BLaER1 (cell line): Measurements from ENCODE around the gene KCNN4.
"Not testable (repeated sequence)": the region's sequence is repeated elsewhere in the genome, so short reads cannot be mapped to it uniquely, and the experiment has no call there.

ENCODE experiments used
- H3K27ac ChIP-seq: shearing (Covaris generic); formaldehyde crosslinking; 2 replicates; pipeline ENCODE4 v1.8.1; 2022
- H3K27me3 ChIP-seq: shearing (Covaris generic); formaldehyde crosslinking; 2 replicates; pipeline ENCODE4 v1.8.1; 2022
- H3K36me3 ChIP-seq: shearing (Covaris generic); formaldehyde crosslinking; 2 replicates; pipeline ENCODE4 v1.8.1; 2022
- H3K4me1 ChIP-seq: shearing (Covaris generic); formaldehyde crosslinking; 2 replicates; pipeline ENCODE4 v1.8.1; 2022
- H3K4me2 ChIP-seq: shearing (Covaris generic); formaldehyde crosslinking; 2 replicates; pipeline ENCODE4 v1.8.1; 2022
- H3K4me3 ChIP-seq: shearing (Covaris generic); formaldehyde crosslinking; 2 replicates; pipeline ENCODE4 v1.8.1; 2022
- H3K9ac ChIP-seq: shearing (Covaris generic); formaldehyde crosslinking; 2 replicates; pipeline ENCODE4 v1.8.1; 2022
- H3K9me3 ChIP-seq: shearing (Covaris generic); formaldehyde crosslinking; 2 replicates; pipeline ENCODE4 v1.8.1; 2022
- H4K20me1 ChIP-seq: shearing (Covaris generic); formaldehyde crosslinking; 2 replicates; pipeline ENCODE4 v1.8.1; 2022
- Cebpa-rat ChIP-seq: shearing (Covaris generic); IDR thresholded peaks from 2 replicates; pipeline ENCODE4 v1.8.1; 2022

The KCNN4 gene

GRCh38 chr19:43774103-43774939 lies 6.5 kb downstream of the KCNN4 start:
- TF ChIP-seq Cebpa-rat = no peak
- Histone ChIP-seq H3K4me2 (0 out of 2 replicates have a peak overlapping the region, but pooled peaks have one; percentile 48), H3K4me1 (peaks cover 58% of the 10 kb centered on the region), H3K36me3 (peaks cover 64% of the 10 kb centered on the region), H3K4me3 (no peak overlapping the region), H3K27me3 (no peaks in the 10 kb centered on the region), H3K27ac (no peak overlapping the region), H4K20me1 (no peaks in the 10 kb centered on the region), H3K9ac (no peak overlapping the region), H3K9me3 (no peaks in the 10 kb centered on the region)

- no peak overlapping the region for H3K9ac ChIP-seq
- H3K4me1 ChIP-seq = peaks cover 52% of the 10 kb centered on the region
- no peaks in the 10 kb centered on the region for H3K27me3 ChIP-seq
- peaks cover 71% of the 10 kb centered on the region for H3K36me3 ChIP-seq
- no peak overlapping the region for H3K27ac ChIP-seq
- no peak overlapping the region for H3K4me3 ChIP-seq
- peak overlapping the region; percentile 48 for H3K4me2 ChIP-seq
- H4K20me1 ChIP-seq = no peaks in the 10 kb centered on the region
- no peak for TF ChIP-seq Cebpa-rat
- no peaks in the 10 kb centered on the region for H3K9me3 ChIP-seq
Observed at GRCh38 chr19:43773725-43774102, 7.1 kb downstream of the KCNN4 start.

GRCh38 chr19:43769256-43769655 lies 11.5 kb downstream of the KCNN4 start:
- no peak overlapping the region for H3K27ac ChIP-seq
- no peak for TF ChIP-seq Cebpa-rat
- H3K9ac ChIP-seq = no peak overlapping the region
- H3K4me1 ChIP-seq = peaks cover 51% of the 10 kb centered on the region
- H3K9me3 ChIP-seq = no peaks in the 10 kb centered on the region
- H3K27me3 ChIP-seq = no peaks in the 10 kb centered on the region
- no peak overlapping the region for H3K4me2 ChIP-seq
- H4K20me1 ChIP-seq = no peaks in the 10 kb centered on the region
- H3K36me3 ChIP-seq = peaks cover 83% of the 10 kb centered on the region
- H3K4me3 ChIP-seq = no peak overlapping the region

GRCh38 chr19:43768273-43769050 lies 12.3 kb downstream of the KCNN4 start:
- Histone ChIP-seq H3K4me3 (no peak overlapping the region), H3K9ac (no peak overlapping the region), H3K9me3 (no peaks in the 10 kb centered on the region), H3K4me2 (no peak overlapping the region), H3K27me3 (no peaks in the 10 kb centered on the region), H3K36me3 (peaks cover 75% of the 10 kb centered on the region), H3K27ac (no peak overlapping the region), H4K20me1 (no peaks in the 10 kb centered on the region), H3K4me1 (peaks cover 51% of the 10 kb centered on the region)
- TF ChIP-seq Cebpa-rat = no peak

GRCh38 chr19:43767818-43768217 lies 13.0 kb downstream of the KCNN4 start:
- Histone ChIP-seq H4K20me1 (no peaks in the 10 kb centered on the region), H3K27ac (no peak overlapping the region), H3K4me1 (peaks cover 47% of the 10 kb centered on the region), H3K4me3 (no peak overlapping the region), H3K9ac (no peak overlapping the region), H3K36me3 (peaks cover 69% of the 10 kb centered on the region), H3K9me3 (no peaks in the 10 kb centered on the region), H3K4me2 (no peak overlapping the region), H3K27me3 (no peaks in the 10 kb centered on the region)
- no peak for TF ChIP-seq Cebpa-rat

- no peak for TF ChIP-seq Cebpa-rat
- no peak overlapping the region for H3K4me3 ChIP-seq
- peaks cover 64% of the 10 kb centered on the region for H3K36me3 ChIP-seq
- H3K9ac ChIP-seq = no peak overlapping the region
- H3K4me2 ChIP-seq = 0 out of 2 replicates have a peak overlapping the region, but pooled peaks have one; percentile 78
- H3K27ac ChIP-seq = peak overlapping the region; percentile 62; the same call in 1 of the 2 replicates
- no peaks in the 10 kb centered on the region for H3K27me3 ChIP-seq
- H3K4me1 ChIP-seq = peaks cover 44% of the 10 kb centered on the region
- H4K20me1 ChIP-seq = no peaks in the 10 kb centered on the region
- H3K9me3 ChIP-seq = no peaks in the 10 kb centered on the region
Observed at GRCh38 chr19:43767316-43767715, 13.5 kb downstream of the KCNN4 start.

GRCh38 chr19:43766755-43767043 lies 14.1 kb downstream of the KCNN4 start:
- TF ChIP-seq Cebpa-rat = no peak
- H3K4me1 ChIP-seq = peaks cover 44% of the 10 kb centered on the region
- H3K4me2 ChIP-seq = peak overlapping the region; percentile 78
- H3K4me3 ChIP-seq = no peak overlapping the region
- peaks cover 57% of the 10 kb centered on the region for H3K36me3 ChIP-seq
- peak overlapping the region; percentile 62; the same call in 1 of the 2 replicates for H3K27ac ChIP-seq
- no peaks in the 10 kb centered on the region for H3K9me3 ChIP-seq
- H3K9ac ChIP-seq = no peak overlapping the region
- no peaks in the 10 kb centered on the region for H4K20me1 ChIP-seq
- no peaks in the 10 kb centered on the region for H3K27me3 ChIP-seq

- Histone ChIP-seq H4K20me1 (no peaks in the 10 kb centered on the region), H3K4me2 (peak overlapping the region; percentile 78), H3K36me3 (peaks cover 43% of the 10 kb centered on the region), H3K27ac (peak overlapping the region; percentile 62), H3K27me3 (no peaks in the 10 kb centered on the region), H3K4me1 (peaks cover 44% of the 10 kb centered on the region), H3K4me3 (0 out of 2 replicates have a peak overlapping the region, but pooled peaks have one; percentile 4), H3K9ac (peak overlapping the region; percentile 49), H3K9me3 (no peaks in the 10 kb centered on the region)
- no peak for TF ChIP-seq Cebpa-rat
Observed at GRCh38 chr19:43765109-43765876, 15.5 kb downstream of the KCNN4 start.

- H3K9ac ChIP-seq = peak overlapping the region; percentile 49
- not testable (repeated sequence) for H4K20me1 ChIP-seq, H3K4me3 ChIP-seq, H3K27me3 ChIP-seq, H3K9me3 ChIP-seq
- peaks cover 37% of the 10 kb centered on the region for H3K36me3 ChIP-seq
- H3K4me2 ChIP-seq = peak overlapping the region; percentile 78
- H3K4me1 ChIP-seq = peaks cover 44% of the 10 kb centered on the region
- peak overlapping the region; percentile 62 for H3K27ac ChIP-seq
Observed at GRCh38 chr19:43764684-43765083, 16.1 kb downstream of the KCNN4 start.
